GM12874 (cell line): ENCODE results near the gene MAST4.

Experiments
- CTCF ChIP-seq: IDR thresholded peaks from 2 replicates; pipeline ENCODE4 v1.5.1; 2011; ENCODE audit warnings: low read depth, mild to moderate bottlenecking, control low read depth, low read length, moderate library complexity; ENCODE audit not compliant: insufficient read depth

MAST4 gene

GRCh38 chr5:67166460-67167285 lies 570.5 kb downstream of the MAST4 start:
- TF ChIP-seq CTCF = no peak

GRCh38 chr5:67168069-67168468 lies 571.9 kb downstream of the MAST4 start:
- TF ChIP-seq CTCF = no peak

- no peak for TF ChIP-seq CTCF
Measured at GRCh38 chr5:67170767-67171166, 574.6 kb downstream of the MAST4 start.

GRCh38 chr5:67173959-67174358 lies 577.8 kb downstream of the MAST4 start:
- no peak for TF ChIP-seq CTCF

- TF ChIP-seq CTCF = no peak
Measured at GRCh38 chr5:67176936-67177335, 580.7 kb downstream of the MAST4 start.

GRCh38 chr5:67178085-67178484 lies 581.9 kb downstream of the MAST4 start:
- no peak for TF ChIP-seq CTCF

- TF ChIP-seq CTCF = no peak
Measured at GRCh38 chr5:67178966-67179365, 582.8 kb downstream of the MAST4 start.
